Right atrium auricular region (tissue), 2 donors: ENCODE results near the gene IGFBP6. TPM values are rescaled to one million over a fixed set of nuclear protein-coding genes. Genes with fewer than 3 reads are reported as not detected.

ENCODE experiments used
- DNase-seq: peaks from one replicate; pipeline ENCODE4 v3.0.0-alpha.2; 2019; ENCODE audit warnings: low spot score
- H3K27ac ChIP-seq, 2 donors: fragments of 200-600 bp; sonication (generic); 1 replicate in 1 of 2; 2 replicates in 1 of 2; pipeline ENCODE4 v1.5.1; 2016 to 2019
- H3K27me3 ChIP-seq, 2 donors: fragments of 200-600 bp; sonication (generic); one replicate each; pipeline versions ENCODE4 v1.5.1 to v1.6.0; 2017 to 2019
- H3K36me3 ChIP-seq: fragments of 200-600 bp; sonication (generic); one replicate; pipeline ENCODE4 v1.5.1; 2016
- H3K4me1 ChIP-seq, 2 donors: fragments of 200-600 bp; sonication (generic); one replicate each; pipeline versions ENCODE4 v1.5.1 to v1.6.0; 2017 to 2019
- H3K4me3 ChIP-seq, 2 donors: fragments of 200-600 bp; sonication (generic); 1 replicate in 1 of 2; 2 replicates in 1 of 2; pipeline ENCODE4 v1.5.1; 2017 to 2019; ENCODE audit warnings: mild to moderate bottlenecking in 1 of 2, moderate library complexity in 1 of 2
- H3K9me3 ChIP-seq, 2 donors: fragments of 200-600 bp; sonication (generic); one replicate each; pipeline ENCODE4 v1.5.1; 2019
- CTCF ChIP-seq, 2 donors: fragments of 200-600 bp; sonication (generic); IDR thresholded peaks; one replicate each; pipeline ENCODE4 v1.5.1; 2019; ENCODE audit warnings: antibody characterized with exemption in 2 of 2
- total RNA-seq, 2 donors: library from RNA; depleted of rRNA; stranded (reverse); fragments of >200 nt; gene quantifications; one replicate each; pipeline ENCODE4 v1.1.0, GENCODE V29; 2016

Gene IGFBP6
- total RNA-seq, 2 donors from 2014 or later, result 99.0 to 358 TPM

- DNase-seq, result no peak
- no peak overlapping the region for H3K4me3 ChIP-seq
- H3K9me3 ChIP-seq, result no peaks in the 10 kb centered on the region
- no peaks in the 10 kb centered on the region for H3K27me3 ChIP-seq
- no peak overlapping the region for H3K27ac ChIP-seq
- no peak for TF ChIP-seq CTCF (IDR thresholded peaks at IDR 0.05)
- peaks cover 10% of the 10 kb centered on the region for H3K36me3 ChIP-seq
- peaks cover 0 to 38% of the 10 kb centered on the region in 2 donors for H3K4me1 ChIP-seq
Observed at GRCh38 chr12:53100466-53101151, 3.1 kb downstream of the IGFBP6 start.

GRCh38 chr12:53101266-53101665 is 3.8 kb downstream of the IGFBP6 start:
- no peak overlapping the region for H3K4me3 ChIP-seq
- H3K27me3 ChIP-seq, result no peaks in the 10 kb centered on the region
- H3K4me1 ChIP-seq, result peaks cover 0 to 32% of the 10 kb centered on the region in 2 donors
- no peak overlapping the region for H3K27ac ChIP-seq
- no peaks in the 10 kb centered on the region for H3K9me3 ChIP-seq
- DNase-seq, result no peak
- H3K36me3 ChIP-seq, result peaks cover 10% of the 10 kb centered on the region
- TF ChIP-seq CTCF (IDR thresholded peaks at IDR 0.05), result no peak

GRCh38 chr12:53101931-53102781 is 4.7 kb downstream of the IGFBP6 start:
- no peaks in the 10 kb centered on the region for H3K9me3 ChIP-seq
- no peak overlapping the region for H3K4me3 ChIP-seq
- peaks cover 10% of the 10 kb centered on the region for H3K36me3 ChIP-seq
- no peak overlapping the region for H3K27ac ChIP-seq
- no peaks in the 10 kb centered on the region for H3K27me3 ChIP-seq
- peaks cover 0 to 23% of the 10 kb centered on the region in 2 donors for H3K4me1 ChIP-seq
- DNase-seq, result no peak
- TF ChIP-seq CTCF (IDR thresholded peaks at IDR 0.05), result no peak

GRCh38 chr12:53102883-53103807 is 5.7 kb downstream of the IGFBP6 start, which contains the start of gene SOAT2:
Gene SOAT2, plus strand, starts transcription at chr12:53103486. Its CDS starts 92 bp downstream, at chr12:53103578.
- Histone ChIP-seq H3K27me3 (no peaks in the 10 kb centered on the region), H3K4me3 (no peak within 1 kb of the TSS), H3K9me3 (no peaks in the 10 kb centered on the region), H3K36me3 (peaks cover 10% of the 10 kb centered on the region), H3K27ac (no peak within 1 kb of the TSS), H3K4me1 (peaks cover 0 to 13% of the 10 kb centered on the region in 2 donors)
- no peak for TF ChIP-seq CTCF (IDR thresholded peaks at IDR 0.05)
- no peak for DNase-seq

GRCh38 chr12:53103860-53104305 is 6.4 kb downstream of the IGFBP6 start:
- no peak for DNase-seq
- no peaks in the 10 kb centered on the region for H3K9me3 ChIP-seq
- no peak overlapping the region for H3K27ac ChIP-seq
- no peak overlapping the region for H3K4me3 ChIP-seq
- H3K36me3 ChIP-seq, result peaks cover 10% of the 10 kb centered on the region
- TF ChIP-seq CTCF (IDR thresholded peaks at IDR 0.05), result no peak
- peaks cover 0 to 5% of the 10 kb centered on the region in 2 donors for H3K4me1 ChIP-seq
- H3K27me3 ChIP-seq, result no peaks in the 10 kb centered on the region
